PC-9 (cell line): ENCODE results near the gene LRRC34. TPM values are rescaled to one million over a fixed set of nuclear protein-coding genes. Genes with fewer than 3 reads are reported as not detected.

Source experiments
- BruUV-seq: library from RNA; stranded (reverse); fragments of 400-500 nt; replicated peaks from 2 replicates; lab custom pipeline; 2021; lab: Mats Ljungman, UMichigan
- CTCF ChIA-PET: fragments of 300-600 bp; sonication (Branson Sonifier 250); formaldehyde crosslinking; loops from one replicate; lab custom pipeline; 2022; ENCODE audit warnings: antibody characterized with exemption; lab: Charles Lee
- POLR2A ChIA-PET: fragments of 300-600 bp; sonication (Branson Sonifier 250); formaldehyde crosslinking; loops from one replicate; lab custom pipeline; 2022; ENCODE audit warnings: antibody characterized with exemption; ENCODE audit not compliant: unreplicated experiment; lab: Charles Lee
- DNase-seq, 2 experiments: peaks; one replicate each; pipeline versions ENCODE4 v3.0.0 to v3.0.0-alpha.2; 2015 to 2022; ENCODE audit warnings: mixed read lengths in 1 of 2
- H2AFZ ChIP-seq: fragments of 200-600 bp; sonication (generic); 2 replicates; pipeline ENCODE4 v1.8.1; 2017; ENCODE audit warnings: antibody characterized with exemption
- H3F3A ChIP-seq: fragments of 200-600 bp; sonication (generic); 2 replicates; pipeline ENCODE4 v1.8.1; 2017; ENCODE audit warnings: antibody characterized with exemption, mild to moderate bottlenecking, low read depth; ENCODE audit not compliant: insufficient read depth
- H3K27ac ChIP-seq: fragments of 200-600 bp; sonication (generic); 2 replicates; pipeline ENCODE4 v1.6.1; 2016; ENCODE audit warnings: mixed run types
- H3K27me3 ChIP-seq: fragments of 200-600 bp; sonication (generic); 2 replicates; pipeline ENCODE4 v1.6.1; 2016; ENCODE audit warnings: low read depth, mixed run types; ENCODE audit not compliant: insufficient read depth
- H3K36me3 ChIP-seq: fragments of 200-600 bp; sonication (generic); 2 replicates; pipeline ENCODE4 v1.6.1; 2016; ENCODE audit warnings: low read depth, mixed run types
- H3K4me1 ChIP-seq: fragments of 200-600 bp; sonication (generic); replicated peaks from 2 replicates; pipeline ENCODE4 v1.6.1; 2016; ENCODE audit warnings: mixed run types; ENCODE audit not compliant: insufficient read depth
- H3K4me2 ChIP-seq: fragments of 200-600 bp; sonication (generic); 2 replicates; pipeline ENCODE4 v1.6.1; 2017; ENCODE audit warnings: mixed run types
- H3K4me3 ChIP-seq: fragments of 200-600 bp; sonication (generic); 2 replicates; pipeline ENCODE4 v1.6.1; 2016; ENCODE audit warnings: mixed run types
- H3K79me2 ChIP-seq: fragments of 200-600 bp; sonication (generic); 2 replicates; pipeline ENCODE4 v1.6.1; 2017; ENCODE audit warnings: low read depth, mixed run types
- H3K9me2 ChIP-seq: fragments of 200-600 bp; sonication (generic); 2 replicates; pipeline ENCODE4 v1.8.1; 2017; ENCODE audit warnings: mild to moderate bottlenecking; ENCODE audit not compliant: insufficient read depth
- H3K9me3 ChIP-seq: fragments of 200-600 bp; sonication (generic); 2 replicates; pipeline ENCODE4 v1.8.1; 2016; ENCODE audit warnings: low read depth; ENCODE audit not compliant: insufficient read depth
- H4K20me1 ChIP-seq: fragments of 200-600 bp; sonication (generic); 2 replicates; pipeline ENCODE4 v1.8.1; 2017; ENCODE audit not compliant: insufficient read depth
- CTCF ChIP-seq: fragments of 200-600 bp; sonication (generic); conservative IDR thresholded peaks from 2 replicates; pipeline ENCODE4 v1.6.1; 2017; ENCODE audit warnings: mixed run types, antibody characterized with exemption, mild to moderate bottlenecking, moderate library complexity
- EZH2 ChIP-seq: fragments of 200-600 bp; sonication (generic); IDR thresholded peaks from 2 replicates; pipeline ENCODE4 v1.8.0; 2017; ENCODE audit warnings: antibody characterized with exemption, low read depth
- intact Hi-C: fragments of 100-400 bp; cut with micrococcal nuclease; formaldehyde crosslinking; loops from one replicate; pipeline ENCODE4 v1.10.0; 2022; ENCODE audit not compliant: unreplicated experiment
- total RNA-seq: library from RNA; stranded (reverse); gene quantifications from 2 replicates; pipeline ENCODE4 v1.2.3, GENCODE V29; 2021

The LRRC34 gene
- total RNA-seq, 1 experiment from 2014 or later, result 10.3 TPM

DNA sequence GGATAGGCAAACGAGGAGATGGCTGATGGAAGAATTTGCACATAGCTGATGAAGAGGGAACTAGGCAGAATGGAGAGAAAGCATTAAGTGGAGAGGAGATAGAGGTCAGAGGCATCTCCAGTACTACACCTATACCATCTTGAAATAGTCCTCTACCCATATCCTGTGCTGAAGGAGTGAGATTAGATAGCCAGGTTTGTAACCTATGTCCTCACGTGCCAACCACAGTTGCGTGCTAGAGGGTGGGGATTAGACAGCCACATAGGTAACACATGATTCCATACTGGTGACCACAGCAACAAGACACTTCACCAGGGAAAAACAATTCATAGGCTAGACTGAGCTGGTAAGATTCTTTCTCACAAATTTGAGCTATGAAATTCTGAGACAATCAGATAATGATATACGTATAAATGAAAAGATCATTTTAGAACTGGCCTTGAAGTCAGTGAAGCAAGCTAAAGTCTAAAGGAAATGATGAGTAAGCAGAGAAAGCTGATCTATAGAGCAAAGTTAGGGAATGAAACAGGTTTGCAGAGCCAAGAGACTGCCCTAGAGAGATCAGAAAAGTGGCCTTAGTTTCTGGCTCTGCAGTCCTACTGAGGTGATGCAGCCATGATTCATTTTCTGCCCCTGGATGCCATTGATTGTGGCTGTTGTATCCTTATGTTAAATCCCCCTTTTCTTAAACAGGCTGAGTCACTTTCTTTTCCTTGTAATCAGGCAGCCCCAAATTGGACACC is 21.8 kb downstream of the LRRC34 start:
- H3K27me3 ChIP-seq, result no peaks in the 10 kb centered on the region
- no peaks in the 10 kb centered on the region for H3K79me2 ChIP-seq
- peaks cover 30% of the 10 kb centered on the region for H3K36me3 ChIP-seq
- intact Hi-C loops, result no loop called here
- no peak overlapping the region for H2AFZ ChIP-seq
- BruUV-seq, result TSS peak; percentile 10
- POLR2A ChIA-PET, result no interaction called here
- H4K20me1 ChIP-seq, result no peaks in the 10 kb centered on the region
- H3K4me1 ChIP-seq, result no peaks in the 10 kb centered on the region
- H3K27ac ChIP-seq, result no peak overlapping the region
- no peaks in the 10 kb centered on the region for H3F3A ChIP-seq
- CTCF ChIA-PET, result no interaction called here
- no peaks in the 10 kb centered on the region for H3K9me2 ChIP-seq
- H3K4me3 ChIP-seq, result no peak overlapping the region
- no peaks in the 10 kb centered on the region for H3K9me3 ChIP-seq
- no peak overlapping the region for H3K4me2 ChIP-seq
- TF ChIP-seq CTCF (no peak), EZH2 (no peak)
- DNase-seq, result no peak

DNA sequence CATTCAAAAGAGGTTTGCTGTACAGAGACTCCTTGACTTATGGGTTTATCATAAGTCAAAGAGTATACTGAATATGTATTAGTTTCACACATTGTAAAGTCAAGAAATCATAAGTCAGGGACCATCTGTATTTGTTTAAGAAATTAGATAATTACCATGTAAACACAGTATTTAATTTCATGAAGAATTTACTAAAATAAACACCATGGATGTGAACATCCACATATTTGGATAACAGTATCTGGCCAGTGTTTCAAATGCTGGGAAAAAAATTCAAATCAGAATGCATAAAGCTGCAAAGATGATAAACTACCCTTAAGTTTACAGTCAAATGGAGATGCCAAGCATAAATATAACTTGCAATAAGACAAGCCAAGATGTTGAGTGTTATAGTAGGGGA is 22.5 kb downstream of the LRRC34 start:
- Histone ChIP-seq H3K4me3 (no peak overlapping the region), H4K20me1 (no peaks in the 10 kb centered on the region), H3K9me3 (no peaks in the 10 kb centered on the region), H3F3A (no peaks in the 10 kb centered on the region), H3K4me2 (no peak overlapping the region), H3K9me2 (no peaks in the 10 kb centered on the region), H3K4me1 (no peaks in the 10 kb centered on the region), H3K27me3 (no peaks in the 10 kb centered on the region), H3K36me3 (peaks cover 37% of the 10 kb centered on the region), H3K27ac (no peak overlapping the region), H2AFZ (no peak overlapping the region), H3K79me2 (no peaks in the 10 kb centered on the region)
- TF ChIP-seq CTCF (no peak), EZH2 (no peak)
- DNase-seq, result no peak
- CTCF ChIA-PET, result no interaction called here
- intact Hi-C loops, result no loop called here
- BruUV-seq, result no TSS peak
- POLR2A ChIA-PET, result no interaction called here

DNA sequence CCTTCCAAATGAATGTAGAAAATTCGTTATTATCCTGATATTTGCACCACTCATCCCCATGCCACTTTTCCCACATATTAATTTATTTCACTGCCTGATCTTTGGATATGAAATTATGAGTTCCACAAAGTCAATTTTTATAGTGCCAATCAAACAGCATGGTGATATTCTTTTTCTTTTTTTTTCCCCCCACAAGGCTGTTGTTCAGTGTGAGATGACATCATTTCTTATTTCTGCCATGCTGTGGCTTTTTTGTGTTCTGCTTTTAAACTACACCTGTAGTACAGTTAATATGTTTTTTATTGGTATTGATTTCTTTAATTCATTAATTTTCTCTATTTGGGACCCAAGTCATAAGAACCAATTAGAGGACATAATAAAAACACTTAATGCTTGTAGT is 24.9 kb downstream of the LRRC34 start:
- no peak for DNase-seq

More for the DNA sequence above, 24.9 kb downstream of the LRRC34 start:
- Histone ChIP-seq H3F3A (peaks cover 5% of the 10 kb centered on the region; the same call in 1 of the 2 replicates), H3K79me2 (no peaks in the 10 kb centered on the region), H3K4me2 (no peak overlapping the region), H2AFZ (no peak overlapping the region), H3K36me3 (peaks cover 56% of the 10 kb centered on the region), H3K9me3 (no peaks in the 10 kb centered on the region), H3K27ac (no peak overlapping the region), H3K4me1 (no peaks in the 10 kb centered on the region), H3K4me3 (no peak overlapping the region), H3K9me2 (no peaks in the 10 kb centered on the region), H4K20me1 (0 out of 2 replicates have a peak, but pooled peaks cover 3% of the 10 kb centered on the region), H3K27me3 (no peaks in the 10 kb centered on the region)
- no TSS peak for BruUV-seq
- intact Hi-C loops, result no loop called here
- CTCF ChIA-PET, result no interaction called here
- TF ChIP-seq CTCF (no peak), EZH2 (no peak)
- POLR2A ChIA-PET, result no interaction called here
